Smooth muscle cell (in vitro differentiated cells): Measurements from ENCODE around the gene FBXO2. TPM values are rescaled to one million over a fixed set of nuclear protein-coding genes. Genes with fewer than 3 reads are reported as not detected.

Source experiments
- DNase-seq: peaks from one replicate; lab custom pipeline; 2025; ENCODE audit not compliant: unreplicated experiment; lab: John Stamatoyannopoulos, UW
- H2AFZ ChIP-seq: fragments of 200-600 bp; sonication (generic); 2 replicates; pipeline ENCODE4 v1.6.0; 2016; ENCODE audit warnings: antibody characterized with exemption, low read depth, mild to moderate bottlenecking
- H3F3A ChIP-seq: fragments of 200-600 bp; sonication (generic); 2 replicates; pipeline ENCODE4 v1.6.0; 2017; ENCODE audit warnings: antibody characterized with exemption, low read depth
- H3K27ac ChIP-seq: fragments of 200-600 bp; sonication (generic); 2 replicates; pipeline ENCODE4 v1.5.1; 2016; ENCODE audit warnings: low read depth, mild to moderate bottlenecking
- H3K27me3 ChIP-seq: fragments of 200-600 bp; sonication (generic); 2 replicates; pipeline ENCODE4 v1.6.1; 2016; ENCODE audit warnings: low read depth, mild to moderate bottlenecking
- H3K36me3 ChIP-seq: fragments of 200-600 bp; sonication (generic); 2 replicates; pipeline ENCODE4 v1.5.1; 2016; ENCODE audit warnings: low read depth
- H3K4me1 ChIP-seq: fragments of 200-600 bp; sonication (generic); 2 replicates; pipeline ENCODE4 v1.5.1; 2016; ENCODE audit warnings: low read depth
- H3K4me2 ChIP-seq: fragments of 200-600 bp; sonication (generic); 2 replicates; pipeline ENCODE4 v1.6.0; 2016; ENCODE audit warnings: mild to moderate bottlenecking
- H3K4me3 ChIP-seq: fragments of 200-600 bp; sonication (generic); 2 replicates; pipeline ENCODE4 v1.5.1; 2016; ENCODE audit warnings: mild to moderate bottlenecking
- H3K79me2 ChIP-seq: fragments of 200-600 bp; sonication (generic); 2 replicates; pipeline ENCODE4 v1.6.0; 2016; ENCODE audit warnings: low read depth, mild to moderate bottlenecking
- H3K9ac ChIP-seq: fragments of 200-600 bp; sonication (generic); 2 replicates; pipeline ENCODE4 v1.6.0; 2016; ENCODE audit warnings: low read depth
- H3K9me3 ChIP-seq: fragments of 200-600 bp; sonication (generic); replicated peaks from 2 replicates; pipeline ENCODE4 v1.5.1; 2016; ENCODE audit warnings: low read depth
- H4K20me1 ChIP-seq: fragments of 200-600 bp; sonication (generic); 2 replicates; pipeline ENCODE4 v1.6.0; 2016; ENCODE audit warnings: low read depth
- CTCF ChIP-seq: fragments of 200-600 bp; sonication (generic); IDR thresholded peaks from 2 replicates; pipeline ENCODE4 v1.5.1; 2017; ENCODE audit warnings: borderline replicate concordance, mild to moderate bottlenecking, antibody characterized with exemption; ENCODE audit not compliant: insufficient read depth, poor library complexity, severe bottlenecking
- WGBS: methylation state at CpG from one replicate; pipeline ENCODE4 v1.1.7; 2016; ENCODE audit warnings: low lambda C conversion rate; 5-methylcytosine and 5-hydroxymethylcytosine counted together
- polyA plus RNA-seq: library from polyadenylated mRNA; unstranded; fragments of >200 nt; fragmentation: Nextera tagmentation; extraction: Ambion mirVana; gene quantifications from 2 replicates; pipeline ENCODE4 v1.2.1, GENCODE V29; 2016
- total RNA-seq: library from RNA; depleted of rRNA; stranded (reverse); fragments of >200 nt; gene quantifications from 2 replicates; pipeline ENCODE4 v1.2.3, GENCODE V29; 2014

The FBXO2 gene
- total and polyA plus RNA-seq, 2 experiments from 2014 or later: 15.5 to 15.6 TPM

- WGBS: 89% methylated on average over 14 of the region's 14 CpGs
- Histone ChIP-seq H3K4me1 (no peaks in the 10 kb centered on the region), H3K9me3 (no peaks in the 10 kb centered on the region), H4K20me1 (no peaks in the 10 kb centered on the region), H3K9ac (no peak overlapping the region), H3K36me3 (no peaks in the 10 kb centered on the region), H3K4me3 (no peak overlapping the region), H3K79me2 (no peaks in the 10 kb centered on the region), H3K27ac (no peak overlapping the region), H2AFZ (no peak overlapping the region), H3K27me3 (no peaks in the 10 kb centered on the region), H3F3A (no peaks in the 10 kb centered on the region), H3K4me2 (no peak overlapping the region)
- DNase-seq: no peak
- no peak for TF ChIP-seq CTCF
Measured at GRCh38 chr1:11668516-11668915, 14.3 kb upstream of the FBXO2 start.

DNA sequence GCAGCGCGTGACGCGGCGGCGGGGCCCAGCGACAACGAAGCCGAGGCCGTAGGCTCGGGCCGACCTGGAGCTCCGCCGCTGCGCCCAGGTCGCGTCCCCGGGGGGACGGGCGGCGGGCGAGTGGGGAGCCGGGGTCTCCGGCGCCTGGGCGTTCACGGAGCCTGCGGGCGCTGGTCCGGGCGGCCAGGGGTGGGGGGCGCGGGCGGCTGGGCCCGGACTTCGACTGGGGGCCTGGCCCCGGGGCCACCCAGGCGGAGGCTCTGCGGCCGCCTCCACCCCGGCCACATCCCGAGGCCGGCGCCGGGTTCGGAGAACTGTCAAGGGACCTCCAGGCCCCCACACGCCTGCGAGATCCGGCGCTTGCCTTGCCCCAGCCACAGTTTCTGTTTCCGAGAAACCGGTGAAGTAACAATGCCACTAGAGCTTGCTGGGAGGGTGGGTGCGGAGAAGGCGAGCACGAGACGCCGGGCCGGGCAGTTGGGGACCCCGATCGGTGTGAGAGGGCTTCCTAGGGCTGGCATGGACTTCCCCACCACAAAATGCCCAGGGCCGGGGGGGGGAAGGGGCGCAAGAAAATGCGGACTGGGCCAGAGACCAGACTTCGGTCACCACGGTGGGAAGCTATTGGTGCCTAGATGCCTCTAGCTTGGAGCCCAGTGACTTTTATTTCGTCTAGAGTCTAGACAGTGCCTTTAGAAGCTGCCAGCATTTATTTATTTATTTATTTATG is 10.3 kb upstream of the FBXO2 start:
- Histone ChIP-seq H3K9me3 (no peaks in the 10 kb centered on the region), H3K4me3 (peak overlapping the region; percentile 65), H4K20me1 (no peaks in the 10 kb centered on the region), H3K4me2 (peak overlapping the region; percentile 95), H3K36me3 (no peaks in the 10 kb centered on the region), H3K9ac (peak overlapping the region; percentile 3), H3K4me1 (no peaks in the 10 kb centered on the region), H3F3A (no peaks in the 10 kb centered on the region), H3K27me3 (no peaks in the 10 kb centered on the region), H3K27ac (no peak overlapping the region), H3K79me2 (no peaks in the 10 kb centered on the region), H2AFZ (peak overlapping the region; percentile 81)
- 7% methylated on average over 24 of the region's 66 CpGs for WGBS
- TF ChIP-seq CTCF: peak; percentile 2
- DNase-seq: no peak

DNA sequence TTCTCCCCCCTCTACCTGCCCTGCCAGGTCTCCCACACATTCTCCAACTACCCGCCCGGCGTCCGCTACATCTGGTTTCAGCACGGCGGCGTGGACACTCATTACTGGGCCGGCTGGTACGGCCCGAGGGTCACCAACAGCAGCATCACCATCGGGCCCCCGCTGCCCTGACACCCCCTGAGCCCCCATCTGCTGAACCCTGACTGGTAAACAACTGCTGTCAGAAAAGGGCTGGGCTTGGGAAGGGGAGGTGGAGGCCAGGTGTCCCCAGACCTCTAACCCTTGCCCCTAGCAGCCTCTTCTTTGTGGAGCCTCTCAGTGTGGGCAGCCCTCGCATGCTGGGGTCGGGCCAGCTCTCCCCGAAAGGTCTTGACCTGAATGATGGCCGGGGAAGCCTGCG is 6.9 kb upstream of the FBXO2 start:
- Histone ChIP-seq H3K4me1 (no peaks in the 10 kb centered on the region), H2AFZ (no peak overlapping the region), H3K27me3 (no peaks in the 10 kb centered on the region), H3F3A (no peaks in the 10 kb centered on the region), H3K9ac (no peak overlapping the region), H3K9me3 (no peaks in the 10 kb centered on the region), H3K36me3 (no peaks in the 10 kb centered on the region), H4K20me1 (no peaks in the 10 kb centered on the region), H3K4me3 (no peak overlapping the region), H3K27ac (no peak overlapping the region), H3K4me2 (no peak overlapping the region), H3K79me2 (no peaks in the 10 kb centered on the region)
- no peak for TF ChIP-seq CTCF
- no peak for DNase-seq
- 97% methylated on average over 17 of the region's 17 CpGs for WGBS

DNA sequence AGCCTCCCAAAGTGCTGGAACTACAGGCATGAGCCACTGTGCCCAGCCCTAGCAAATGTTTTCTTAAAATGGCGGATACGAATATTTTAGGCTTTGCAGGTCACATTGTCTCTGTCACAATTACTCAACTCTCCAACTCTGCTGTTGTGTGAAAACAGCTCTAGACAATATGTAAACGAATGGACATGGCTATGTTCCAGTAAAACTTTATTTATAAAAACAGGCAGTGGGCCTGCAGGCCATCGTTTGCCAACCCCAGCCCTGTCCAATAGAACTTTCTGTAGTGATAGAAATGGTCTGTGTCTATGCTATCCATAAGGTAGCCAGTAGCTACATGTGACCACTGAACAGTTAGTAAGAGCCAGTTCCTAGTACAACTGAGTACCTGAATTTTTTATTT is 5.5 kb upstream of the FBXO2 start:
- Histone ChIP-seq H3K4me2 (no peak overlapping the region), H2AFZ (no peak overlapping the region), H3K79me2 (no peaks in the 10 kb centered on the region), H3K9me3 (no peaks in the 10 kb centered on the region), H3K4me1 (peaks cover 7% of the 10 kb centered on the region), H3K27me3 (no peaks in the 10 kb centered on the region), H4K20me1 (no peaks in the 10 kb centered on the region), H3K4me3 (no peak overlapping the region), H3K36me3 (no peaks in the 10 kb centered on the region), H3K9ac (no peak overlapping the region), H3K27ac (no peak overlapping the region), H3F3A (no peaks in the 10 kb centered on the region)
- 94% methylated on average over 4 of the region's 4 CpGs for WGBS
- DNase-seq: no peak
- no peak for TF ChIP-seq CTCF
